Measurements from ENCODE around the gene CLGN.

DNA sequence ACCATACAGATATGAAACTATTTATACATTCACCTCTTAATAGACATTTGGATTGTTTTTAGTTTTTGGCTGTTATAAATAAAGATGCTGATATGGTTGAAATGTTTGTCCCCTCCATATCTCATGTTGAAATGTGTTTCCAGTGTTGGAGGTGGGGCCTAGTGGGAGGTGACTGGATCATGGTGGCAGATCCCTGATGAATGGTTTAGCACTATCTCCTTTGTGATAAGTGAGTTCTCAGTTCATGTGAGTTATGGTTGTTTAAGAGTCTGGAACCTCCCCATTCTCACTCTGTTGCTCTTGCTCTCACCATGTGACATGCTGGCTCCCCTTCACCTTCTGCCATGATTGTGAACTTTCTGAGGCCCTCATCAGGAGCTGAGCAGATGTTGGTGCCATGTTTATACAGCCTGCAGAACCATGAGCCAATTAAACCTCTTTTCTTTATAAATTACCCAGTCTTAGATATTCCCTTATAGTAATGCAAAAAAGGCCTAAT is 12.2 kb upstream of the CLGN start:
- TF ChIP-seq, protein P1, sequence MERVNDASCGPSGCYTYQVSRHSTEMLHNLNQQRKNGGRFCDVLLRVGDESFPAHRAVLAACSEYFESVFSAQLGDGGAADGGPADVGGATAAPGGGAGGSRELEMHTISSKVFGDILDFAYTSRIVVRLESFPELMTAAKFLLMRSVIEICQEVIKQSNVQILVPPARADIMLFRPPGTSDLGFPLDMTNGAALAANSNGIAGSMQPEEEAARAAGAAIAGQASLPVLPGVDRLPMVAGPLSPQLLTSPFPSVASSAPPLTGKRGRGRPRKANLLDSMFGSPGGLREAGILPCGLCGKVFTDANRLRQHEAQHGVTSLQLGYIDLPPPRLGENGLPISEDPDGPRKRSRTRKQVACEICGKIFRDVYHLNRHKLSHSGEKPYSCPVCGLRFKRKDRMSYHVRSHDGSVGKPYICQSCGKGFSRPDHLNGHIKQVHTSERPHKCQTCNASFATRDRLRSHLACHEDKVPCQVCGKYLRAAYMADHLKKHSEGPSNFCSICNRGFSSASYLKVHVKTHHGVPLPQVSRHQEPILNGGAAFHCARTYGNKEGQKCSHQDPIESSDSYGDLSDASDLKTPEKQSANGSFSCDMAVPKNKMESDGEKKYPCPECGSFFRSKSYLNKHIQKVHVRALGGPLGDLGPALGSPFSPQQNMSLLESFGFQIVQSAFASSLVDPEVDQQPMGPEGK (CRISPR knock-in tag; IDR thresholded peaks at IDR 0.05; ENCODE audit: borderline replicate concordance) = no peak
- no peak for TF ChIP-seq ZFP3 (CRISPR knock-in tag; IDR thresholded peaks at IDR 0.05)
- no peak for TF ChIP-seq PPARA (CRISPR knock-in tag; IDR thresholded peaks at IDR 0.05; ENCODE audit: borderline replicate concordance)
- no peak for TF ChIP-seq TCF4 (CRISPR knock-in tag; IDR thresholded peaks at IDR 0.05; ENCODE audit: borderline replicate concordance)
- no peak for TF ChIP-seq ZFP30 (CRISPR knock-in tag; IDR thresholded peaks at IDR 0.05)
- TF ChIP-seq SNAI2 (CRISPR knock-in tag; IDR thresholded peaks at IDR 0.05) = no peak
- no peak for TF ChIP-seq OSR1 (CRISPR knock-in tag; IDR thresholded peaks at IDR 0.05)
- TF ChIP-seq, protein P2, sequence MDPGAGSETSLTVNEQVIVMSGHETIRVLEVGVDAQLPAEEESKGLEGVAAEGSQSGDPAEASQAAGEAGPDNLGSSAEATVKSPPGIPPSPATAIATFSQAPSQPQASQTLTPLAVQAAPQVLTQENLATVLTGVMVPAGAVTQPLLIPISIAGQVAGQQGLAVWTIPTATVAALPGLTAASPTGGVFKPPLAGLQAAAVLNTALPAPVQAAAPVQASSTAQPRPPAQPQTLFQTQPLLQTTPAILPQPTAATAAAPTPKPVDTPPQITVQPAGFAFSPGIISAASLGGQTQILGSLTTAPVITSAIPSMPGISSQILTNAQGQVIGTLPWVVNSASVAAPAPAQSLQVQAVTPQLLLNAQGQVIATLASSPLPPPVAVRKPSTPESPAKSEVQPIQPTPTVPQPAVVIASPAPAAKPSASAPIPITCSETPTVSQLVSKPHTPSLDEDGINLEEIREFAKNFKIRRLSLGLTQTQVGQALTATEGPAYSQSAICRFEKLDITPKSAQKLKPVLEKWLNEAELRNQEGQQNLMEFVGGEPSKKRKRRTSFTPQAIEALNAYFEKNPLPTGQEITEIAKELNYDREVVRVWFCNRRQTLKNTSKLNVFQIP (CRISPR knock-in tag; IDR thresholded peaks at IDR 0.05; ENCODE audit: borderline replicate concordance, low read depth) = no peak
- no peak for TF ChIP-seq ZNF8 (CRISPR knock-in tag; IDR thresholded peaks at IDR 0.05)
- TF ChIP-seq ISL1 (CRISPR knock-in tag; IDR thresholded peaks at IDR 0.05) = no peak
